Right renal pelvis (tissue), 4 donors: ENCODE data around the gene RHOF. TPM values are rescaled to one million over a fixed set of nuclear protein-coding genes. Genes with fewer than 3 reads are reported as not detected.

ENCODE experiments used
- DNase-seq, 4 donors: peaks; one replicate each; pipeline ENCODE4 v3.0.0-alpha.2; 2013; ENCODE audit warnings: low read depth in 4 of 4, low spot score in 3 of 4, missing footprints in 1 of 4
- polyA plus RNA-seq, 4 donors: library from polyadenylated mRNA; unstranded; fragments of 120-200 nt; gene quantifications; one replicate each; pipeline ENCODE4 v1.2.1, GENCODE V29; 2013; ENCODE audit not compliant: insufficient read length in 4 of 4

RHOF gene
- polyA plus RNA-seq, 4 donors = 8.6 to 13.7 (median 11.9) TPM

GRCh38 chr12:121820056-121820455, 26.6 kb upstream of the RHOF start:
- DNase-seq = no peak

- DNase-seq = no peak
These were observed 25.9 kb upstream of the RHOF start for GRCh38 chr12:121819212-121819949.

GRCh38 chr12:121817648-121818043, 24.2 kb upstream of the RHOF start:
- no peak for DNase-seq

- no peak for DNase-seq
These were observed 23.6 kb upstream of the RHOF start for GRCh38 chr12:121816925-121817647.

GRCh38 chr12:121815263-121815662, 21.8 kb upstream of the RHOF start:
- DNase-seq = no peak

- DNase-seq = no peak
These were observed 21.1 kb upstream of the RHOF start for GRCh38 chr12:121814429-121815119.

- no peak for DNase-seq
These were observed 20.5 kb upstream of the RHOF start for GRCh38 chr12:121813951-121814350.

GRCh38 chr12:121812921-121813896, 19.7 kb upstream of the RHOF start:
- DNase-seq = no peak

GRCh38 chr12:121812320-121812871, 18.9 kb upstream of the RHOF start:
- DNase-seq = no peak

- no peak for DNase-seq
These were observed 18.2 kb upstream of the RHOF start for GRCh38 chr12:121811434-121812319.

GRCh38 chr12:121810833-121811433, 17.4 kb upstream of the RHOF start:
- DNase-seq = no peak

GRCh38 chr12:121810234-121810817, 16.8 kb upstream of the RHOF start:
- no peak for DNase-seq

GRCh38 chr12:121809712-121810116, 16.2 kb upstream of the RHOF start:
- no peak for DNase-seq

- DNase-seq = no peak
These were observed 15.1 kb upstream of the RHOF start for GRCh38 chr12:121808623-121809022.

- DNase-seq = no peak
These were observed 14.3 kb upstream of the RHOF start for GRCh38 chr12:121807642-121808347.

GRCh38 chr12:121806546-121807423, 13.3 kb upstream of the RHOF start:
- DNase-seq = no peak
